CD4-positive, alpha-beta T cell treated with Interferon gamma for 1 hour (primary cell): ENCODE measurements around the gene CHRM3.

Source experiments
- DNase-seq: peaks from one replicate; pipeline ENCODE4 v3.0.0-alpha.2; 2020

The CHRM3 gene

GRCh38 chr1:239417221-239417620, 30.9 kb downstream of the CHRM3 start:
- no peak for DNase-seq

- DNase-seq: no peak
Measured at GRCh38 chr1:239417986-239418640, 31.7 kb downstream of the CHRM3 start.

DNA sequence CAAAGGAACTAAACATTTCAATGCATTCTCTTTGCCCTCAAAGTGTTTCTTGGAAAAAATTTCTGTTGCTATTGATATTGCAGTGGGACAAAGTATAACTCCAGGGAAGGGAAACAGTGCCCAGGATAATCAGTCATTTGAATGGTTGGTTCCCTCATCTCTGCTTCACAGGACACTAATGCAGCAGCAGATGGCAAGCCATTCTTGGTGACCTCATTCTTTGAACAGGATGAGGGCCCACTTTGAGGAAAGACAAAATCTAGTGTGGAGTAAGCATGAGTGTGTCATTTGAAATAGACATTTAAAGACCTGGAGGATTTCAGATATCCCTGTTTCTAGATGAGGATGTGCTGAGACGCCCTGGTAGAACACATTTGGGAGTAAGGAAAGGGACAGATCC, 32.3 kb downstream of the CHRM3 start:
- no peak for DNase-seq

GRCh38 chr1:239421811-239422210, 35.4 kb downstream of the CHRM3 start:
- DNase-seq: no peak

DNA sequence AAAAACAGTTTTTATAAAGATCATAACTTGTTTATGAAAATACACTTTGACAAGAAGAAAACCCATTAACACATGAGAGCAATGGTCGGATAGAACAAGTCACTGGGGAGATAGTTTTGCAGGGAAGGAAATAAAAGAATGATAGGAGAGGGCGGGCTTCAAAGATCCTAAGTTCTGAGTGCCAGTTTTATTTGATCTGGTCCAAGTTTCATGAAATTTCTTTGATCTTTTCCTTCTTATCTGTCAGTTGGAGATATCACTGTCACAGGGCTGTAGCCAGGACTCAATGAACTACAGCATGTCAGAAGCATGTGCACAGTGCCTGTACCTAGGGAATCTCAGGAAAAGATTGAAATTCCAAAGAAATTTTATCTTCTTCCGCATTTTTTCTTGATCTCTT, 36.5 kb downstream of the CHRM3 start:
- no peak for DNase-seq

GRCh38 chr1:239426821-239427475, 40.6 kb downstream of the CHRM3 start:
- no peak for DNase-seq

GRCh38 chr1:239427712-239428111, 41.3 kb downstream of the CHRM3 start:
- DNase-seq: no peak

DNA sequence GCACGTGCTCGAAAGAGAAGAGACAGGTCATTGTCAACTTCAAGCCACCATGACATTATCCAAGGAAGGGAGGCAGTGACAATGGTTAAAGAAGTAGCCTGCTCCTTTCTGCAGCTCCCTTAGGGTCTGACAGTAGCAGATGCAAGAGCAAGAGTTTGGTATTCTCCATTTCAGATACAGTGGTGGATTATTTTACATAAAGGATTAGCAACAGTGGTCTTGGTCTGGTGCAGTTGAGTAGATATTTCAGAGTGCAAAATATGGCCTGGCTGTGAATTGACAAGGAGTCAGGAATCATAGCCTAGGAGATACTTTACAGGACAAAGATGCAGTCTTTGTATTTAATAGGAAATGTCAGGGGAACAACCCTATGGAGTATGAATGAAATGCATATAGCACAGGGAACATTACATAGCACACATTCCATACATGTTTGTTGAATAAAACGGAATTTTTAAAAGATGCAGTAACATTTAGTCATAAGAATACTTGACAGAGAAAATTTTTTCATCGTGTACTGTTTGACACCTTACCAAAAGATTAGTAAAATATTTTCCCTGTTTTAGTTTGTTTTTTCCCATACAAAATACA, 41.8 kb downstream of the CHRM3 start:
- no peak for DNase-seq

DNA sequence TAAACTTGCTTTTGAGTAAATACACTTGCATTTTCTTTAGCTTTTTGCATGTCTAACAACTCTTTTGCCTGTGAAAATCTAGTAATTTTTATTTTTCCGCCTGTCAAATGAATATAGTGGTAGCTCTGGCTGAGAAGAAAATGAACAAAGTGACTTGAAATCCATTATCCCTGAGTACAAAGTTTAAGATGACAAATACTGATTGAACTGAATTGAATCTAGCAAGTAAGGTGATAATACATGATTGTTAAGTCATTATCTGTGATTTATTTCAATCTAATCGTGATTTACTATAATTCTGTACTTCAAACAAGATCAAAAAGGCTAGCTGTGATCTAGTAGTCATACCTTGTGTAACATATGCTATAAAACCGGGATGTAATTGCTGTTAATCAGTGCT, 42.8 kb downstream of the CHRM3 start:
- no peak for DNase-seq

- DNase-seq: no peak
Measured at GRCh38 chr1:239432255-239432654, 45.9 kb downstream of the CHRM3 start.

DNA sequence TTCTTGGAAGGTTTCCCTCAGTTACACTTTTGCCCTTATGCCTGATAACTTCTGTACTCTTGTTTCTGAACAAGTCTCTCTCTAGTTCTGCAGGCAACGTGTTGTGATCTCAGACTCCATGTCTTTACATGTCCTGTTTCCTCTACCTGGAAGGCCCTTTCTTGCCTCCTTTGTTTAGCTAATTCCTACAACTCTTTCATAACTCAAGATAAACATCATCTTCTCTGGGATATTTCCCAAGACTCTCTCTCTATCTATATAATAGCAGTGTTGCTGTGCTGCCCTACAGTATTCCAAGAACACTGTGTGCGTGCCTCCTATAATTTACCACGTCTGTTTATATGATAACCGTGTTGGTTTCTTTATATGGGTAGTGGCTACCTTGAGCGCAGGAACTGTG, 47.8 kb downstream of the CHRM3 start:
- DNase-seq: no peak
